ENCODE data around the gene DGLUCY.
"Not testable (repeated sequence)": the region's sequence is repeated elsewhere in the genome, so short reads cannot be mapped to it uniquely, and the experiment has no call there.

DGLUCY gene

DNA sequence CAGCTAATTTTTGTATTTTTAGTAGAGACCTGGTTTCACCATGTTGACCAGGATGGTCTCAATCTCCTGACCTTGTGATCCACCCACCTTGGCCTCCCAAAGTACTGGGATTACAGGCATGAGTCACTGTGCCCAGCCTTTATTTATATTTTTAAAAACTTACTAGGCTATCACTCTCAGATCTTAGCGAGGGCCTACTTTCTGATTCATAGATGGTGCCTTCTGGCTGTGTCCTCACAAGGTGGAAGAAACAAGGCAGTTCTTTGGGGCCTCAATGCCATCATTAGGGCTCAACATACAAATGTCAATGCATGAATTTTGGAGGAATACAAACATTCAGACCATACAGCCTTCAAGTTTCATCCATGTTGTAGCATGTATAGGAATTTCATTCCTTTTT, 2.4 kb upstream of the DGLUCY start:
- no peak for DNase-seq

DNA sequence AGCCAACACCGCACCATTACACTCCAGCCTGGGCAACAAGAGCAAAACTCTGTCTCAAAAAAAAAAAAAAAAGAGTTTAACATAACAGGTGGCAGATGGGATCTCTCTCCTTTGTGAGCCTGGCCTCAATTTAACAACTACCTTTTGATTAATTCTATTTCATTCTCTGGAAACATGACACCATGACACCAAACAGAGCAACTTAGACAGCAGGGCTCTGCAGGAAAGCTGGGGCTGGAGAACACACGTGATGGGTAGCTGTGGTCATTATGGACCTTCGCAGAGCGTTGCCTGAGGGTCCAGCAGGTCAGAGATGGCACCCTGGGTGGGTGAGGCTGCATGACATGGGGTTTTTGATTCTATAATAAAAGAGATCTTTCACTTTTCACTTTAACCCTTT, 1.7 kb upstream of the DGLUCY start:
- DNase-seq: no peak

- DNase-seq: peak; percentile 46
These were observed 499 bp downstream of the DGLUCY start for GRCh38 chr14:91114079-91115065.

DNA sequence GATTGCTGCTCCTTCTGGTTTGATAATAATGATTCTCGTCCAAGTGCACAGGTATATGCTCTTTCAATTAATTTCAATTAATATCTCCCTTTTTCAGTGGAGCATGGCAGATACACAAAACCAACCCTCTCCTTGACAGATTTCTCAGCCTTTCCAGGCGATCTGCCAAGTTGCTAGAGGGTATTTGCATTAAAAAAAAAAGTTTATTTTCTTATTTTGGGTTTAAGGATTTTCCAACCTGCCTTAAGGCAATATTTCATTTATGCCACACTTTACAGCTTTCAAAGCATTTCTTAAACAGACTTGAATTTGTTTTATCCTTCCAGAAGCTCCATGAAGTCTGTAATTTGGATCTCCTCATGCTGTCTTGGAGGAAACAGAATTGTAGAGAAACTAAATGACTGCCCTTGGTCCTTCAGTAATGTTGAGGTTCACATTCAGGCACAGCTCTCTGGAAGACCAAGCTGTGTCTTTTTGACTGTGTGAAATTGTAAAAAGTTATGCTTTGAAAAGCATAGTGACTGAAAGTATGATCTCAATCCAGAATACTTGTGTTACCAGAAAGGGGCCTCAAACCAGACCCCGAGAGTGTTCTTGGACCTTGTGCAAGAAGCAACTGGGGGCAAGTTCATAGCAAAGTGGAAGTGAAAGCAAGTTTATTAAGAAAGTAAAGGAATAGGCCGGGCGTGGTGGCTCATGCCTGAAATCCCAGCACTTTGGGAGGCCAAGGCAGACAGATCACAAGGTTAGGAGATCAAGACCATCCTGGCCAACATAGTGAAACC, 2.3 kb downstream of the DGLUCY start:
- DNase-seq: no peak

- no peak for DNase-seq
These were observed 3.2 kb downstream of the DGLUCY start for GRCh38 chr14:91116913-91117588.

- DNase-seq: no peak
These were observed 4.1 kb downstream of the DGLUCY start for GRCh38 chr14:91117960-91118359.

- no peak for DNase-seq
These were observed 4.7 kb downstream of the DGLUCY start for GRCh38 chr14:91118511-91119068.

- DNase-seq: no peak
These were observed 5.9 kb downstream of the DGLUCY start for GRCh38 chr14:91119556-91120311.

DNA sequence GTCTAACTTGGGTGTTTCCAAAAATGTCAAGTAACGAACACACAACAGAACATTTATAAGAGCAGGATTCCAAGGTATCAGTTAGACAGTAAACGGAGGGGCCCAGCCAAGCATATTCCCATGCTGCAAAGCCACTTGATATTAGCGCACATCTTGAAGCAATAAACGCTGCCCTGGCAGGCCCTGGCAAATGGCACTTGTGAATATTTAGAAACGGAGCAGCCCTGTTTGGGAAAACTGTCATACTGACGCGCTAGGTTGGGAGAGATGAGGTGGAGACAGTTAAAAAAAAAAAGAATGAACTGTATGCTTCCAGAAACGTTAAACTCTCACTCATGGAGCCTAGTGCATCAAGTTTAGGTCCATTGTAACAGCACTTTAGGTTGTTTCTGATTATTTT, 9.3 kb downstream of the DGLUCY start:
- DNase-seq: no peak

DNA sequence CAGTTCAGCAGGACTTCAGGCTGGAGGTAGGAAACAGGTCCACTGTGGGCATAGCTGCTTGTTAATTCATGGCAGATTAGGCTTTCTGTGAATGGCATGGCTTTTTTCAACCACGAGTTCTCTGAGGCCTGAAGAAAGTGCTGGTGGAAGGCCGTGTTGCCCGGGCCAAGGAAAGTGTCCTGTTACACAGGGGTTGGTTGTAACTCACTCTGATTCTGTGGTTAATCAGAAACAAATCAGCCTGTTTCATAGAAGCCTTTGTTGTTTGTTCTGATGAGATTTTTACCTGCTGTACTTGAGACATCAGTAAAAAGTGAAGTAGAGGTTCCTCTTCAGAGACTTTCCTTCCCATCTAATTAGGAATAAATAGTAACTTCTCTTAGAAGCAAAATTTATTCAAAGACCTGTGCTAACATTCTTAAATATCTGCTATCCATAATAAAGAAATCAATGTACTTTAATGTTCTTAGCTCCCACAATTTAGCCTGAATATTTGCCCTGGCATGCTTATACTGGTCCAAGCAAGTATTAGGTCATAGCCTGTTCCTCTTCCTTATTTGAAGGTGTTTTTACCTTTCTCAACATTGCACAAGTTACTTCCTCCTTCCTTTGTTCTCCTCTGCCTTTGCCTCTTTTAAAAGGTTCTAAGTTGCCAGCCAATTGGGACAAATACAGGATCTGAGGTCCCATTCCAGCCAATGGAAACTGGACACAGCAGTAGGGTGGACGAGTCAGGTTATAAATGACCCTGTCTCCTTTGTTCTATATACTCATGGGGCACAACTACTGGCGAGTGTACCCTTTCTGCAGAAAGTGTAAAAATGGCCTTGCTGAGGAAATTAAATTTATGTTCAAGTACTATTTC, 10.8 kb downstream of the DGLUCY start:
- DNase-seq: not testable (repeated sequence)

GRCh38 chr14:91125271-91125660, 11.4 kb downstream of the DGLUCY start:
- no peak for DNase-seq

GRCh38 chr14:91125801-91126200, 11.9 kb downstream of the DGLUCY start:
- no peak for DNase-seq

DNA sequence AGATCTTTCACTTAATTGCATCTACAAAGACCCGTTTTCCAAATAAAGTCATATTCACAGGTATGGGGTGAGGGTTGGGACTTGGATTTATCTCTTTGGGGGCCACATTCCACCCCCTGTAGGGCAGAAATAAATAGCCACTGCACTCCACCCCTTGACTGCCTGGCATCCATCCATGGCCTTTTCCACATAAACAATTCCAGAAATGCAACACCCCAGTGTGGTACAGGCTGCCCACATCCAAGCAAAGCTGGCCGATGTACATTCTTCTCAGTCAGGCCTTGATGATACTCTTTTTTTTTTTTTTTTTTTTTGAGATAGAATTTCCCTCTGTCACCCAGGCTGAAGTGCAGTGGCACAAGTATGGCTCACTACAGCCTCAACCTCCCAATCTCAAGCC, 12.9 kb downstream of the DGLUCY start:
- no peak for DNase-seq

GRCh38 chr14:91127401-91127801, 13.5 kb downstream of the DGLUCY start:
- DNase-seq: no peak

DNA sequence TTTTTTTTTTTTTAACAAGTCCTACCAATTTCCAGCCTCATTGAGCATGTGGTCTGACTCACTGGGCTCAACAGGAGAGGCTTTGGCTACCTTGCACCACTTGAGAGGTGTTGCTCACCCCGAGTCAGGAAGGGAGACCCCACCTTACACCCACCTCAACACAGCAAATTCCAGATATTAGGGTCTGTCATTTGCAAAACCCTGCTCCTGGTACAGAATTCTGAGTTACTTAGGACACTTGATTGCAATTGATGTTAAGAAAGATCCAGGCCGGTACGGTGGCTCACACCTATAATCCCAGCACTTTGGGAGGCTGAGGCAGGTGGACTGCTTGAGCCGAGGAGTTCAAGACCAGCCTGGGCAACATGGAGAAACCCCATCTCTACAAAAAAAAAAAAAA, 14.1 kb downstream of the DGLUCY start:
- no peak for DNase-seq

- DNase-seq: no peak
These were observed 14.8 kb downstream of the DGLUCY start for GRCh38 chr14:91128699-91129098.

- DNase-seq: no peak
These were observed 15.4 kb downstream of the DGLUCY start for GRCh38 chr14:91129261-91129660.

DNA sequence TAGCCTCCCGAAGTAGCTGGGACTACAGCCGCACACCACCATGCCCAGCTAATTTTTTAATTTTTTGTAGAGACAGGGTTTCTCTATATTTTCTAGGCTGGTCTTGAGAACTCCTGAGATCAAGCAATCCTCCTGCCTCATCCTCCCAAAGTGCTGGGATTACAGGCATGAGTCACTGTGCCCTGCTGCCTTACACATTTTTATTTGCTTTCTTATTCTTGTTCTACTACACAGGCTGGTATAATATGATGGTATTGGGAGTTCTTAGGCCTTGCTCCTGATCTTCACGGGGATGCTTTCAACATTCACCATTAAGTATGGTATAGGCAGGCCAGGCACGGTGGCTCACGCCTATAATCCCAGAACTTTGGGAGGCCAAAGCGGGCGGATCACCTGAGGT, 21.2 kb downstream of the DGLUCY start:
- no peak for DNase-seq

- DNase-seq: no peak
These were observed 24.9 kb downstream of the DGLUCY start for GRCh38 chr14:91138511-91139359.

- DNase-seq: no peak
These were observed 25.9 kb downstream of the DGLUCY start for GRCh38 chr14:91139776-91140175.
